Measurements from ENCODE around the gene SGCA. TPM values are rescaled to one million over a fixed set of nuclear protein-coding genes. Genes with fewer than 3 reads are reported as not detected.
A peak's percentile ranks its signal among the peaks of the same experiment; 100 is the strongest.

The SGCA gene
- total RNA-seq, 2 donors from 2014 or later, result 0.51 to 2.6 TPM

- 85 to 90% methylated on average over 8 to 15 of the region's 15 CpGs for WGBS, 2 experiments (ENCODE audit: insufficient coverage in 1 of 2, insufficient read length in 1 of 2)
- TF ChIP-seq, protein P1, sequence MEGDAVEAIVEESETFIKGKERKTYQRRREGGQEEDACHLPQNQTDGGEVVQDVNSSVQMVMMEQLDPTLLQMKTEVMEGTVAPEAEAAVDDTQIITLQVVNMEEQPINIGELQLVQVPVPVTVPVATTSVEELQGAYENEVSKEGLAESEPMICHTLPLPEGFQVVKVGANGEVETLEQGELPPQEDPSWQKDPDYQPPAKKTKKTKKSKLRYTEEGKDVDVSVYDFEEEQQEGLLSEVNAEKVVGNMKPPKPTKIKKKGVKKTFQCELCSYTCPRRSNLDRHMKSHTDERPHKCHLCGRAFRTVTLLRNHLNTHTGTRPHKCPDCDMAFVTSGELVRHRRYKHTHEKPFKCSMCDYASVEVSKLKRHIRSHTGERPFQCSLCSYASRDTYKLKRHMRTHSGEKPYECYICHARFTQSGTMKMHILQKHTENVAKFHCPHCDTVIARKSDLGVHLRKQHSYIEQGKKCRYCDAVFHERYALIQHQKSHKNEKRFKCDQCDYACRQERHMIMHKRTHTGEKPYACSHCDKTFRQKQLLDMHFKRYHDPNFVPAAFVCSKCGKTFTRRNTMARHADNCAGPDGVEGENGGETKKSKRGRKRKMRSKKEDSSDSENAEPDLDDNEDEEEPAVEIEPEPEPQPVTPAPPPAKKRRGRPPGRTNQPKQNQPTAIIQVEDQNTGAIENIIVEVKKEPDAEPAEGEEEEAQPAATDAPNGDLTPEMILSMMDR (conservative IDR thresholded peaks at IDR 0.05), result no peak
- H3K4me3 ChIP-seq (ENCODE audit: low read length), result no peak overlapping the region
- H3K36me3 ChIP-seq (ENCODE audit: control insufficient read depth, insufficient read depth, low read length), result no peaks in the 10 kb centered on the region
- DNase-seq, result peak; percentile 64
- peaks cover 6% of the 10 kb centered on the region for H3K4me1 ChIP-seq (ENCODE audit: control insufficient read depth, insufficient read depth, low read length)
- H3K27me3 ChIP-seq (ENCODE audit: control insufficient read depth, insufficient read depth, low read length, poor library complexity, severe bottlenecking), result no peaks in the 10 kb centered on the region
- H3K9ac ChIP-seq (ENCODE audit: extremely low read depth, low read length, poor library complexity, severe bottlenecking), result no peak overlapping the region
- no peak overlapping the region for H3K27ac ChIP-seq (ENCODE audit: low read depth, low read length)
- H3K4me1 Mint-ChIP-seq, result peaks cover 20% of the 10 kb centered on the region
- H3K36me3 Mint-ChIP-seq (ENCODE audit: low read depth), result peaks cover 2% of the 10 kb centered on the region
- H3K9me3 ChIP-seq (ENCODE audit: control insufficient read depth, low read length), result peaks cover 7% of the 10 kb centered on the region
- H3K27ac Mint-ChIP-seq, result no peak overlapping the region
- H3K9me3 Mint-ChIP-seq, result peaks cover 19% of the 10 kb centered on the region
- H3K4me3 Mint-ChIP-seq, result no peak overlapping the region
- H3K27me3 Mint-ChIP-seq (ENCODE audit: insufficient read depth), result peaks cover 6% of the 10 kb centered on the region
Observed at GRCh38 chr17:50220811-50221210, 55.0 kb downstream of the SGCA start.

DNA sequence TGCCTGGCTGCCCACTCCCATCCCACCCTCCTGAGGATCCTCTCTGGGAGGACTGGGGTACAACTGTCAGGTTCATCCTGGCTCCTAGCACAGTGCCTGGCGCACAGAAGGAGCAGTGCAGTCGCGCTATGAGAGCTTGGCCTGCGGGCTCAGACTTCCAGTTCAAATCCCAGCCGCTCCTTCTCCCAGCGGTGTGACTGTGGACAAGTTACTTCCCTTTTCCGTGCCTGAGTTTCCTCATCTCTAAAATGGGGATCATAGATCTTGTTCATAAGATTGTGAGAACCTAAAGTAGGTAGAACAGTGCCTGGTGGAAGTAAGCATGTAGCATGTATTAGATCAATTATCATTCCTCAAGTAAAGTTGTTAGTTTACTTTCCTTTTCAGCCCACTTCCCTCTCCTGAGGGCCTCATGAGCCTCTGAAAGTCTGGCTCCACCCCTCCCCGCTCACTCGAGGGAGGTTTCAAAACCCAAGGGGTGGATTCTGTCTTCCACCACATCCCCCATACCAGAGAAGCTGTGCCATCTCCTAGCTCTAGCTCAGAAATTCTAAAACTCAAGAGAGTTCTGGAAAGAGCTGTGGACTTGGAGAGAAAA, 55.6 kb downstream of the SGCA start:
- H3K36me3 ChIP-seq (ENCODE audit: control insufficient read depth, insufficient read depth, low read length), result no peaks in the 10 kb centered on the region
- peaks cover 8% of the 10 kb centered on the region for H3K9me3 ChIP-seq (ENCODE audit: control insufficient read depth, low read length)
- H3K27me3 Mint-ChIP-seq (ENCODE audit: insufficient read depth), result peaks cover 7% of the 10 kb centered on the region
- H3K4me3 ChIP-seq (ENCODE audit: low read length), result no peak overlapping the region
- no peaks in the 10 kb centered on the region for H3K27me3 ChIP-seq (ENCODE audit: control insufficient read depth, insufficient read depth, low read length, poor library complexity, severe bottlenecking)
- peaks cover 6% of the 10 kb centered on the region for H3K4me1 ChIP-seq (ENCODE audit: control insufficient read depth, insufficient read depth, low read length)
- H3K27ac Mint-ChIP-seq, result no peak overlapping the region
- H3K4me1 Mint-ChIP-seq, result peaks cover 19% of the 10 kb centered on the region
- TF ChIP-seq, protein P1 (conservative IDR thresholded peaks at IDR 0.05), result no peak
- H3K27ac ChIP-seq (ENCODE audit: low read depth, low read length), result no peak overlapping the region
- DNase-seq, result peak; percentile 51
- H3K36me3 Mint-ChIP-seq (ENCODE audit: low read depth), result peaks cover 5% of the 10 kb centered on the region
- H3K4me3 Mint-ChIP-seq, result no peak overlapping the region
- H3K9ac ChIP-seq (ENCODE audit: extremely low read depth, low read length, poor library complexity, severe bottlenecking), result no peak overlapping the region
- peaks cover 23% of the 10 kb centered on the region for H3K9me3 Mint-ChIP-seq
- 87 to 100% methylated on average over 6 to 9 of the region's 9 CpGs for WGBS, 2 experiments (ENCODE audit: insufficient coverage in 1 of 2, insufficient read length in 1 of 2)

DNA sequence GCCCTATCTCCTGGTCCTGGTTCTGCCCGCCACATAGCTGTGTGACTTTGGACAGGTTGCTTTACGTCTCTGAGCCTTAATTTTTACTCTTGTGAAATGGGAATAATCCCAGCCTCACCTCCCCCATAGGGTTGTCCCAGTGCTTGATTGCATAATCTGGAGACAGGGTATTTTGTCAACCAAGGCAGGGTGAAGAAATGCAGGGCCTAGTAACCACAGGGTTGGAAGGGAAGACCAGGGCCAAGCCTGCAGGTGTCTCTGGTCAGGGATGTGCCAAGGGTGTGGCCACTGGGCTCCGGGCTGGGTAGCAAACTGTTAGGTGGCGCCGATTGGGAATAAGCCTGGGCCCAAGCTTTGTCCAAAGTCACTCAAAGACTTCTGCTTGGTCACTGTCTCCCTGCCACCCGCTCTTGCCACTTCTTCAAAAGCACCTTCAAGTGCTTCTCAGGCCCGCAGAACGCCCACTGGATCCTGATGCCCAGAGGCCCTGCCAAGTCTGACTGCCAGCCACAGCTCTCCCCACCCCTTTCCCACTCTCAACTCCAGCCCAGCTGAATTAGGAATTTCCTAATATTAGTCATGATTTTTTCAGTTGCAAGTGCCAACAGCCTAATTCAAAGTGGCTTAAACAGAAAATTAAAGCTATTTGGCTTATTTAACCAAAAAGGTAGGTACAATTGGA, 56.2 kb downstream of the SGCA start:
- H3K36me3 Mint-ChIP-seq (ENCODE audit: low read depth), result peaks cover 5% of the 10 kb centered on the region
- H3K27ac Mint-ChIP-seq, result no peak overlapping the region
- Histone ChIP-seq H3K36me3 (ENCODE audit: control insufficient read depth, insufficient read depth, low read length) (no peaks in the 10 kb centered on the region), H3K9me3 (ENCODE audit: control insufficient read depth, low read length) (peaks cover 14% of the 10 kb centered on the region), H3K4me3 (ENCODE audit: low read length) (no peak overlapping the region), H3K27ac (ENCODE audit: low read depth, low read length) (no peak overlapping the region), H3K4me1 (ENCODE audit: control insufficient read depth, insufficient read depth, low read length) (peaks cover 6% of the 10 kb centered on the region), H3K27me3 (ENCODE audit: control insufficient read depth, insufficient read depth, low read length, poor library complexity, severe bottlenecking) (no peaks in the 10 kb centered on the region), H3K9ac (ENCODE audit: extremely low read depth, low read length, poor library complexity, severe bottlenecking) (no peak overlapping the region)
- H3K4me1 Mint-ChIP-seq, result peaks cover 19% of the 10 kb centered on the region
- H3K4me3 Mint-ChIP-seq, result no peak overlapping the region
- DNase-seq, result no peak
- TF ChIP-seq, protein P1 (conservative IDR thresholded peaks at IDR 0.05), result no peak
- WGBS, 2 experiments (ENCODE audit: insufficient coverage in 1 of 2, insufficient read length in 1 of 2), result 92 to 100% methylated on average over 5 to 8 of the region's 8 CpGs
- peaks cover 27% of the 10 kb centered on the region for H3K9me3 Mint-ChIP-seq
- H3K27me3 Mint-ChIP-seq (ENCODE audit: insufficient read depth), result peaks cover 8% of the 10 kb centered on the region

Measured in endodermal cell (in vitro differentiated cells).